HUES64 (cell line): Measurements from ENCODE around the gene PTPRN.

ENCODE experiments used
- H3K27ac ChIP-seq: 2 replicates; pipeline ENCODE4 v1.7.0; 2013; ENCODE audit warnings: low read depth, low read length, inconsistent platforms
- H3K27me3 ChIP-seq: 2 replicates; pipeline ENCODE4 v1.6.1; 2013; ENCODE audit warnings: mild to moderate bottlenecking, low read length; ENCODE audit not compliant: insufficient read depth
- H3K36me3 ChIP-seq: 2 replicates; pipeline ENCODE4 v1.6.1; 2013; ENCODE audit warnings: mild to moderate bottlenecking, low read length; ENCODE audit not compliant: insufficient read depth
- H3K4me1 ChIP-seq: 2 replicates; pipeline ENCODE4 v1.6.1; 2013; ENCODE audit warnings: mild to moderate bottlenecking, low read length, moderate library complexity; ENCODE audit not compliant: insufficient read depth
- H3K4me3 ChIP-seq: 2 replicates; pipeline ENCODE4 v1.5.1; 2013; ENCODE audit warnings: mild to moderate bottlenecking, low read length, moderate library complexity
- H3K9ac ChIP-seq: 2 replicates; pipeline ENCODE4 v1.6.1; 2013; ENCODE audit warnings: mild to moderate bottlenecking, low read depth, low read length
- H3K9me3 ChIP-seq: 2 replicates; pipeline ENCODE4 v1.6.1; 2013; ENCODE audit warnings: low read depth, low read length; ENCODE audit not compliant: insufficient read depth
- WGBS: fragments of 150-250, 120-280 bp; methylation state at CpG from one replicate; pipeline ENCODE4 v1.1.7; 2013; ENCODE audit warnings: missing lambda C conversion rate; 5-methylcytosine and 5-hydroxymethylcytosine counted together

The PTPRN gene

GRCh38 chr2:219249203-219249980 lies 59.8 kb downstream of the PTPRN start:
- no peak overlapping the region for H3K4me3 ChIP-seq
- no peaks in the 10 kb centered on the region for H3K9me3 ChIP-seq
- H3K27me3 ChIP-seq, result peaks cover 34% of the 10 kb centered on the region
- H3K4me1 ChIP-seq, result peaks cover 13% of the 10 kb centered on the region; the same call in 1 of the 2 replicates
- WGBS, result 65% methylated on average over 7 of the region's 7 CpGs
- no peak overlapping the region for H3K9ac ChIP-seq
- H3K27ac ChIP-seq, result peak overlapping the region; percentile 34; the same call in 1 of the 2 replicates
- peaks cover 21% of the 10 kb centered on the region; the same call in 1 of the 2 replicates for H3K36me3 ChIP-seq

- Histone ChIP-seq H3K4me1 (peaks cover 13% of the 10 kb centered on the region; the same call in 1 of the 2 replicates), H3K27me3 (peaks cover 28% of the 10 kb centered on the region), H3K9me3 (no peaks in the 10 kb centered on the region), H3K4me3 (no peak overlapping the region), H3K27ac (peak overlapping the region; percentile 34; the same call in 1 of the 2 replicates), H3K36me3 (peaks cover 21% of the 10 kb centered on the region; the same call in 1 of the 2 replicates), H3K9ac (no peak overlapping the region)
- 91% methylated on average over 2 of the region's 2 CpGs for WGBS
These were observed 60.4 kb downstream of the PTPRN start for GRCh38 chr2:219248845-219249202.

GRCh38 chr2:219247678-219248642 lies 61.2 kb downstream of the PTPRN start:
- WGBS, result 89% methylated on average over 17 of the region's 17 CpGs
- Histone ChIP-seq H3K4me3 (no peak overlapping the region), H3K27ac (no peak overlapping the region), H3K36me3 (peaks cover 21% of the 10 kb centered on the region; the same call in 1 of the 2 replicates), H3K27me3 (peaks cover 19% of the 10 kb centered on the region), H3K4me1 (peaks cover 13% of the 10 kb centered on the region; the same call in 1 of the 2 replicates), H3K9ac (no peak overlapping the region), H3K9me3 (no peaks in the 10 kb centered on the region)

GRCh38 chr2:219246559-219246958 lies 62.6 kb downstream of the PTPRN start:
- H3K4me3 ChIP-seq, result no peak overlapping the region
- peaks cover 5% of the 10 kb centered on the region for H3K27me3 ChIP-seq
- H3K9ac ChIP-seq, result no peak overlapping the region
- H3K4me1 ChIP-seq, result peaks cover 5% of the 10 kb centered on the region; the same call in 1 of the 2 replicates
- H3K36me3 ChIP-seq, result peaks cover 21% of the 10 kb centered on the region; the same call in 1 of the 2 replicates
- 97% methylated on average over 10 of the region's 10 CpGs for WGBS
- no peak overlapping the region for H3K27ac ChIP-seq
- no peaks in the 10 kb centered on the region for H3K9me3 ChIP-seq

GRCh38 chr2:219245899-219246230 lies 63.3 kb downstream of the PTPRN start:
- H3K4me3 ChIP-seq, result peak overlapping the region; percentile 74
- H3K27me3 ChIP-seq, result no peaks in the 10 kb centered on the region
- H3K36me3 ChIP-seq, result peaks cover 21% of the 10 kb centered on the region; the same call in 1 of the 2 replicates
- no peaks in the 10 kb centered on the region for H3K9me3 ChIP-seq
- H3K9ac ChIP-seq, result peak overlapping the region; percentile 81
- peaks cover 5% of the 10 kb centered on the region; the same call in 1 of the 2 replicates for H3K4me1 ChIP-seq
- H3K27ac ChIP-seq, result peak overlapping the region; percentile 73
- 34% methylated on average over 10 of the region's 10 CpGs for WGBS

- Histone ChIP-seq H3K9ac (peak within 1 kb of the TSS; percentile 81), H3K27me3 (no peaks in the 10 kb centered on the region), H3K4me3 (peak within 1 kb of the TSS; percentile 74), H3K36me3 (peaks cover 17% of the 10 kb centered on the region; the same call in 1 of the 2 replicates), H3K9me3 (no peaks in the 10 kb centered on the region), H3K27ac (peak within 1 kb of the TSS; percentile 73), H3K4me1 (peaks cover 5% of the 10 kb centered on the region; the same call in 1 of the 2 replicates)
- whole genome bisulfite sequencing, result under 1% methylated on average over 46 of the region's 46 CpGs
These were observed 63.9 kb downstream of the PTPRN start, which contains the start of the genes GLB1L and STK16 for GRCh38 chr2:219245148-219245898. GLB1L (minus strand) TSS chr2:219245444; CDS start chr2:219243573, 1,871 bp downstream. STK16 (plus strand) TSS chr2:219245479; CDS start chr2:219246000, 521 bp downstream.

GRCh38 chr2:219244789-219245147 lies 64.4 kb downstream of the PTPRN start:
- Histone ChIP-seq H3K9me3 (no peaks in the 10 kb centered on the region), H3K27me3 (no peaks in the 10 kb centered on the region), H3K27ac (peak overlapping the region; percentile 73; the same call in 1 of the 2 replicates), H3K36me3 (peaks cover 12% of the 10 kb centered on the region; the same call in 1 of the 2 replicates), H3K4me1 (peaks cover 5% of the 10 kb centered on the region; the same call in 1 of the 2 replicates), H3K4me3 (peak overlapping the region; percentile 74), H3K9ac (peak overlapping the region; percentile 81)
- WGBS, result 46% methylated on average over 6 of the region's 6 CpGs

GRCh38 chr2:219243291-219243761 lies 65.9 kb downstream of the PTPRN start:
- peaks cover 5% of the 10 kb centered on the region; the same call in 1 of the 2 replicates for H3K4me1 ChIP-seq
- H3K4me3 ChIP-seq, result no peak overlapping the region
- H3K36me3 ChIP-seq, result peaks cover 14% of the 10 kb centered on the region
- 91% methylated on average over 28 of the region's 28 CpGs for WGBS
- H3K9ac ChIP-seq, result no peak overlapping the region
- no peaks in the 10 kb centered on the region for H3K9me3 ChIP-seq
- no peak overlapping the region for H3K27ac ChIP-seq
- H3K27me3 ChIP-seq, result no peaks in the 10 kb centered on the region
